HUES6 (cell line): ENCODE data around the gene FRMD4A.

Experiments
- H3K27ac ChIP-seq: 2 replicates; pipeline ENCODE4 v1.7.0; 2013; ENCODE audit warnings: low read depth, mild to moderate bottlenecking, low read length, inconsistent platforms
- H3K27me3 ChIP-seq: 2 replicates; pipeline ENCODE4 v1.6.1; 2013; ENCODE audit warnings: low read length; ENCODE audit not compliant: control insufficient read depth, insufficient read depth
- H3K36me3 ChIP-seq: 2 replicates; pipeline ENCODE4 v1.6.1; 2013; ENCODE audit warnings: low read length; ENCODE audit not compliant: control insufficient read depth, insufficient read depth
- H3K4me1 ChIP-seq: 2 replicates; pipeline ENCODE4 v1.6.1; 2013; ENCODE audit warnings: low read length; ENCODE audit not compliant: control insufficient read depth, insufficient read depth
- H3K4me3 ChIP-seq: 2 replicates; pipeline ENCODE4 v1.5.1; 2013; ENCODE audit warnings: low read depth, low read length
- H3K9ac ChIP-seq: one replicate; pipeline ENCODE4 v1.6.1; 2013; ENCODE audit warnings: mild to moderate bottlenecking, low read length
- H3K9me3 ChIP-seq: 2 replicates; pipeline ENCODE4 v1.6.1; 2013; ENCODE audit warnings: low read depth, low read length; ENCODE audit not compliant: control insufficient read depth, insufficient read depth

The FRMD4A gene

GRCh38 chr10:13808556-13809391 lies 522.0 kb downstream of the FRMD4A start:
- peaks cover 24% of the 10 kb centered on the region for H3K4me1 ChIP-seq
- no peaks in the 10 kb centered on the region for H3K36me3 ChIP-seq
- no peak overlapping the region for H3K4me3 ChIP-seq
- no peaks in the 10 kb centered on the region for H3K9me3 ChIP-seq
- no peaks in the 10 kb centered on the region for H3K27me3 ChIP-seq
- H3K9ac ChIP-seq: no peak overlapping the region
- no peak overlapping the region for H3K27ac ChIP-seq

- no peaks in the 10 kb centered on the region for H3K36me3 ChIP-seq
- no peaks in the 10 kb centered on the region for H3K27me3 ChIP-seq
- peaks cover 25% of the 10 kb centered on the region for H3K4me1 ChIP-seq
- H3K4me3 ChIP-seq: no peak overlapping the region
- no peak overlapping the region for H3K9ac ChIP-seq
- no peaks in the 10 kb centered on the region for H3K9me3 ChIP-seq
- H3K27ac ChIP-seq: no peak overlapping the region
Observed at GRCh38 chr10:13806419-13806818, 524.3 kb downstream of the FRMD4A start.

DNA sequence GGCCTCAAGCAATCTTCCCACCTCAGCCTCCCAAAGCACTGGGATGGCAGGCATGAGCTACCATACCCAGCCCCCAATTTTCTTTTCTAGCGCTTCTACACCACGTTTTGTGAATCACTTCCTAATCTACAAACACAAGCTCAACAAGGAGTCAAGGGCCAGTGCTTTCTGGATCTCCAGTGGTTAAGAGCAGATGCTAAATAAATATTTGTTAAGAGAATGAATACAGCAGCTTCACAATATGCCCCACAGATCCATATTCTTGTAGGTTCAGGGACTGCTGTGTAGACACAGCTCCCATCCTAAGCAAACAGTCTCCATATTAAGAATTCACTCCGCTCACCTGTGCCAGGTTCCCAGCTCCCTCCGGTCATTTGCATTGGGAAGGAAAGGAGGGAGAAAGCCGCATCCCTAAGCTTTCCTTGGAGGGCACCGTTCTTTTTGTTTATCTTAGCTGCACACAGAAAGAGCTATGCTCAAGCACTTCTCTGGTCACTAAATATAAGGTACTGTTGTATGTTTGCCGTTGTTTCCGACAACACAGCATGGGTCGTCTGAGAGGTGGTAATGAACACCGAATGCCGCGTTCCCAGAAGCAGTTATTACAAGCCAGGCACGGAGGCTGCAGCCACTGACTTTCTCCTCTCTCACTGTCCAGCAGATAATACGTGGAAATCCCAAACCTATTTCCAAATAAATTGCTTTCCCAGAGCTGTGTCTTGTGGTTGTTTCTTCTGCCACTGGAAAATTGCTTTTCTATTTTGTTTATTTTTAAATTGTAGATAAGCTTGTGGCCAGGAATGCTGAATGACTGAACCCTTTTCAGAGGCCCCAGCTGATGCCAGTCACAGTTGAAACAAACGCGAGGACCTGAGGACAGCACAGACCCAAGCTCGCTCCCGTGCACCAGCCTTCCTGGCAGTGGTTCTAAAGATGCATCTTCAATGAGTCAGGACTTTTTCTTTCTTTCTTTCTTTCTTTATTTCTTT lies 526.9 kb downstream of the FRMD4A start:
- H3K27ac ChIP-seq: no peak overlapping the region
- no peak overlapping the region for H3K4me3 ChIP-seq
- no peaks in the 10 kb centered on the region for H3K36me3 ChIP-seq
- peaks cover 13% of the 10 kb centered on the region for H3K4me1 ChIP-seq
- H3K9ac ChIP-seq: no peak overlapping the region
- H3K9me3 ChIP-seq: no peaks in the 10 kb centered on the region
- no peaks in the 10 kb centered on the region for H3K27me3 ChIP-seq

DNA sequence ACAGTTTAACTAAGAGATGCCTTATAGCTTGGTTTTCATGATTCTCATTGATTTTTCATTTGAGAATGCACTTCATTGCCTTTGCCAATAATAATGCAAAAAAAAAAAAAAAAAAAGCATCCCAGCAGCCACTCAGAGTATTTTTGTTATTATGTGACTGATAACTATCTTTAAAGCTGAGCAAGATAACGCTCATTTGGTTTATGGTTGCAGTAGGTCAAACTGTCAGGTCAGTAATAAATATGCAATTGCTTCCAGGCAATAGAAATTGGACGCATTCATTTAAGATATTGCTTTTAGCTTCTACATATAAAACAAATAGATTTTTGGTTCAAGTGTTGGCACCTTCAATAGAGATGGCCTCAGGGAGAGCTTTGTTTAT lies 528.8 kb downstream of the FRMD4A start:
- H3K27me3 ChIP-seq: no peaks in the 10 kb centered on the region
- no peaks in the 10 kb centered on the region for H3K36me3 ChIP-seq
- no peaks in the 10 kb centered on the region for H3K9me3 ChIP-seq
- H3K4me3 ChIP-seq: no peak overlapping the region
- H3K27ac ChIP-seq: no peak overlapping the region
- H3K9ac ChIP-seq: no peak overlapping the region
- H3K4me1 ChIP-seq: peaks cover 8% of the 10 kb centered on the region

DNA sequence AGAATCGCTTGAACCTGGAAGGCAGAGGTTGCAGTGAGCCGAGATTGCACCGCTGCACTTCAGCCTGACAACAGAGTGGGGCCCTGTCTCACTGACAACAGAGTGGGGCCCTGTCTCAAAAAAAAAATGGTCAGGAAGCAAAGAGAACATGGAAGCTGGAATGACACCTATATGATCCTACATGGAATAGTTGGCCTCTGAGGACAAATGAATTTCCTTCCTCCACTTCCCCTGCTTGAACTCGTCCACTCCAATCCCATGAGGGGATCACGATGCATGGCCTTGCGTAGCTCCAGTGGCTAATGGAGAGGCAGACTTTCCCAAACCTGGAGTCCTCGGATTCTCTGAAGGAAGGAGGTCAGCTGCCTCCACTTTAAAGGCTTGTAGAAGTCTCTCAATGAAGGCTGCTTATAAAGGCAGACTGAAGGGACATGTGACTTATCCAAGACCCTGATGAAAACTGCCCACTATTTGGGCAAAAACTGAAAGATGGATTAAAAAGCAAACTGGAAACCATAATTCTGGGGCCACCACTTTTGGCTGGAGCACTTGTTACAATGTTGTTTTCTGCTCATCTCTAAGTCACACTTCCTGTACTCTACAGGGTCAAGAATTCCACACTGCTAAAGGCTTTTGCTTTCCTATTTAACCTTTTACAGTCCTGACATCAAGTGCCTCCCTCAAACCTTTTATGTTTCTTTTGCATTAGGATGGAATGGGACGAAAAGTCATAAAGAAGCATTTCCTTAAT lies 529.4 kb downstream of the FRMD4A start:
- no peaks in the 10 kb centered on the region for H3K36me3 ChIP-seq
- H3K27ac ChIP-seq: no peak overlapping the region
- H3K9ac ChIP-seq: peak overlapping the region; percentile 46
- no peaks in the 10 kb centered on the region for H3K27me3 ChIP-seq
- H3K9me3 ChIP-seq: no peaks in the 10 kb centered on the region
- no peak overlapping the region for H3K4me3 ChIP-seq
- peaks cover 9% of the 10 kb centered on the region for H3K4me1 ChIP-seq

DNA sequence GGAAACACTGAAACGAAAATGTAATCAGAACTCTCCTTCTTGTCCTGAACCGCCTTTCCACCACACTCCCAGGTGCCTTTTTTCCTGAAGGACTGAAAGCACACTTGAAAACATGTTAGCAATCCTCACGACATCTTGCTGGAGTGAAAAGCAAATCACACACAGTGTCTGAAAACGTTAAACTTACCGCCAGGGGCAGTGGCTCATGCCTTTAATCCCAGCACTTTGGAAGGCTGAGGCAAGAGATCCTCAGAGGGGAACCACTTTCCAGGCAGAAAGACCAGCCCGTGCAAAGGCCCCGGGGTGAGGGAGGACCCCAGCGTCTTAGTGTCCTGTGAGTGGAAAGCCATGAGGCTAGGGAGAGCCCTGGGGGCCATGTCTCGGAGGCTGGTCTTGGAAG lies 533.6 kb downstream of the FRMD4A start:
- Histone ChIP-seq H3K27me3 (no peaks in the 10 kb centered on the region), H3K9me3 (no peaks in the 10 kb centered on the region), H3K9ac (no peak overlapping the region), H3K4me3 (no peak overlapping the region), H3K27ac (no peak overlapping the region), H3K36me3 (peaks cover 7% of the 10 kb centered on the region; the same call in 1 of the 2 replicates), H3K4me1 (peaks cover 9% of the 10 kb centered on the region)

DNA sequence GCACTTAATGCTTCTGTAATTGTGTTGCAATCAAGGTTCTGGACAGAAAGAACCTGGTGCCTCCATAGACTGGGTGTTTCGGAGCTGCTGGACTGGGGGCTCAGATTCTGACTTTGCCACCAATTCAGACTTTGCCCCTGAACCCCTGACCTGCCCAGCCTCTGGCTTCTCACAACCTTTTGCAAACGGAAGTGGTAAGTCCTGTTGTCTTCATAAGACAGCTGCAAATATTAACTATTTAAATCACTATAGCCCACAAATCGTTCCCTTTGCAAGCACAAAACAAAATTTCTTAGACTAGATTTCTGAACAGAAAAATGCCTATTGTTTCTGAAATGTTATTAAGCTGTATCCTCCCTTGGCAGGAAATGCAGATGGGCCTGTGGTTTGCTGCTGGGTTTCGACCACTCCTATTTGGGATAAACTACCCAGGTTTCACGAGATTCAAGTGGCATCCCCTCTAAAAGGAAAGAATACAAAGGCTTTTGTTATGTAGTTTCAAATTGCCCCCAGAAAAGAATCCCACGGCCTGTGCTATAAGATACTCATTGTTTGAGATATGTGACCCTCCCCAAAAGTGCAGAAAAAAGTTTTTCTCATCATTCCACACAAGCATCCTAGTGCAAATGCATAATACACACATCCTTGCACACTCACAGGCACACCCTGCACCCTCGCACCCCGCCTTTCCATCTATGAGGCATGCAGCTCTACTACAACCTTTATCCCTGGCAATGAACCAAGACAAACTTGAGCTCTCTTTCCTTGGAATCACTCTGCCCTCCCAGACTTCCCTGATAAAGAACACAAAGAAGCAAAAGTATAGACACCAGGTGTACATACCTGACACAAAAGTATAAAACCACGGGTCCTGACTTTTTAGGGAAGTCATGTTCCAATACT lies 534.8 kb downstream of the FRMD4A start:
- no peak overlapping the region for H3K27ac ChIP-seq
- H3K4me1 ChIP-seq: peaks cover 9% of the 10 kb centered on the region; the same call in 1 of the 2 replicates
- H3K36me3 ChIP-seq: peaks cover 13% of the 10 kb centered on the region; the same call in 1 of the 2 replicates
- no peaks in the 10 kb centered on the region for H3K9me3 ChIP-seq
- H3K9ac ChIP-seq: no peak overlapping the region
- no peak overlapping the region for H3K4me3 ChIP-seq
- H3K27me3 ChIP-seq: no peaks in the 10 kb centered on the region

- H3K9ac ChIP-seq: no peak overlapping the region
- peaks cover 13% of the 10 kb centered on the region; the same call in 1 of the 2 replicates for H3K36me3 ChIP-seq
- no peak overlapping the region for H3K4me3 ChIP-seq
- H3K27ac ChIP-seq: no peak overlapping the region
- no peaks in the 10 kb centered on the region for H3K27me3 ChIP-seq
- H3K4me1 ChIP-seq: peaks cover 12% of the 10 kb centered on the region
- H3K9me3 ChIP-seq: no peaks in the 10 kb centered on the region
Observed at GRCh38 chr10:13794992-13795612, 535.6 kb downstream of the FRMD4A start.

- Histone ChIP-seq H3K4me1 (peaks cover 17% of the 10 kb centered on the region), H3K27ac (no peak overlapping the region)
Observed at GRCh38 chr10:13792006-13792405, 538.7 kb downstream of the FRMD4A start.

More at GRCh38 chr10:13792006-13792405, 538.7 kb downstream of the FRMD4A start:
- Histone ChIP-seq H3K9ac (no peak overlapping the region), H3K4me3 (no peak overlapping the region), H3K36me3 (peaks cover 13% of the 10 kb centered on the region; the same call in 1 of the 2 replicates), H3K9me3 (no peaks in the 10 kb centered on the region), H3K27me3 (no peaks in the 10 kb centered on the region)
